Lower leg skin (tissue), 3 donors: Measurements from ENCODE around the gene ANKMY2.

Experiments used
- CTCF ChIP-seq, 3 donors: fragments of 450-650 bp; IDR thresholded peaks; one replicate each; pipeline ENCODE4 v1.5.1; 2016; ENCODE audit warnings: antibody characterized with exemption in 3 of 3, mild to moderate bottlenecking in 3 of 3, moderate library complexity in 2 of 3
- POLR2A ChIP-seq, 2 donors: fragments of 450-650 bp; IDR thresholded peaks; one replicate each; pipeline ENCODE4 v1.6.1; 2016 to 2017; ENCODE audit warnings: antibody characterized with exemption in 2 of 2, mild to moderate bottlenecking in 1 of 2, moderate library complexity in 1 of 2

- TF ChIP-seq CTCF (IDR thresholded peaks at IDR 0.05) = no peak
- no peak for TF ChIP-seq POLR2A (IDR thresholded peaks at IDR 0.05)
Observed at GRCh38 chr7:16669581-16669980, 24.0 kb upstream of the ANKMY2 start.
